ENCODE measurements around the gene LGR6.
"Not testable (repeated sequence)": the region's sequence is repeated elsewhere in the genome, so short reads cannot be mapped to it uniquely, and the experiment has no call there.

Gene LGR6

DNA sequence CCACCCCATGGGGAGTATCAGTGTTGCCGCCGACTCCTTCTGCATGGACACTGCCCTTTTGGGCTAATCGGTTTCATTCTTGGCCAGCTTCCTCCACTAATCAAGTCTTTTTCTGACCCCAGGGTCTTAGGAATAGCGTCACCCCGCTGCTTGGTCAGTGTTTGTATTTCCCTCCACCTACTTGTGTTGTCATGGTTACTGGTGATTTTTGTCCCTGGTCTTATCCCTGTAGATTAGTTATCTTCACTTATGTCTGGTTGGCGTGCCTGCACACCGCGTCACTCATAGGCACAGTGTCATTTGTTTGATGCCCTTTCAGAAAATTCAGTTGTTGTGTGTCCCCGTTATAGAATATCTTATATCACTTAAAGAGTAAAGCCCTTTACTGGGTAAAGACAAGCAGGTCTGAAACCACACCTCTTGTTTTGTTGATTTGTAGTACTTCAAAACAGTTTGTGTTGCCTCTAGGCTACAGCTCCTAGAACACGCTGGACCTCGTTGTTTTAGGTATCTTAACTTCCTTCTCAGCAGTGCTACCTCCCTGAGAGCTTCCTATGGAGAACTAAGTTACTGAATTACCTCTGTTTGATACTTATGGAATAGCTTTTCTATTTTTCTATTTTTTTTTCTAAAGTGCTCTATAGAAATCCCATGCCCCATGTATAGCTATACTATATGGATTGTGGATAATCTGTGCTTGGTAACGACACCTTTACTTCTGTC, 155.8 kb downstream of the LGR6 start:
- DNase-seq = no peak

GRCh38 chr1:202351725-202352124, 158.1 kb downstream of the LGR6 start:
- DNase-seq = no peak

DNA sequence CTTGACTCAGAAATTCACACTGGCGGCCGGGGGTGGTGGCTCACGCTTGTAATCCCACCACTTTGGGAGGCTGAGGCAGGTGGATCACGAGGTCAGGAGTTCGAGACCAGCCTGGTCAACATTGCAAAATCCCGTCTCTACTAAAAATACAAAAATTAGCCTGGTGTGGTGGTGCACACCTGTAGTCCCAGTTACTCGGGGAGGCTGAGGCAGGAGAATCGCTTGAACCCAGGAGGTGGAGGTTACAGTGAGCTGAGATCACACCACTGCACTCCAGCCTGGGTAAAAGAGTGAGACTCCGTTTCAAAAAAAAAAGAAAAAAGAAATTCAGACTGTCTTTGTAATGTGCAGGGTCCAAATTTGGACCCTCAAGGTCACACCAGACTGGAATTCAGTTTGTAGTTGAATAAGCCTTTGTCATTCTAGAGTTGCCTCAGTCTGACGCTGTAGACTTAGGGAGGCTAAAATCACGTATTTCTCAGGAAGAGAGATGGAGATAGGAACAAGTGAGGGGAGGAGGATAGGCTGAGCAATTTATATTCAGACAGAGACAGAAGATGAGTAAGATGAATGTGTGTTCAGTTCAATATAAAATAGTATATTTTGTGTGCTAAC, 159.1 kb downstream of the LGR6 start:
- DNase-seq = not testable (repeated sequence)

DNA sequence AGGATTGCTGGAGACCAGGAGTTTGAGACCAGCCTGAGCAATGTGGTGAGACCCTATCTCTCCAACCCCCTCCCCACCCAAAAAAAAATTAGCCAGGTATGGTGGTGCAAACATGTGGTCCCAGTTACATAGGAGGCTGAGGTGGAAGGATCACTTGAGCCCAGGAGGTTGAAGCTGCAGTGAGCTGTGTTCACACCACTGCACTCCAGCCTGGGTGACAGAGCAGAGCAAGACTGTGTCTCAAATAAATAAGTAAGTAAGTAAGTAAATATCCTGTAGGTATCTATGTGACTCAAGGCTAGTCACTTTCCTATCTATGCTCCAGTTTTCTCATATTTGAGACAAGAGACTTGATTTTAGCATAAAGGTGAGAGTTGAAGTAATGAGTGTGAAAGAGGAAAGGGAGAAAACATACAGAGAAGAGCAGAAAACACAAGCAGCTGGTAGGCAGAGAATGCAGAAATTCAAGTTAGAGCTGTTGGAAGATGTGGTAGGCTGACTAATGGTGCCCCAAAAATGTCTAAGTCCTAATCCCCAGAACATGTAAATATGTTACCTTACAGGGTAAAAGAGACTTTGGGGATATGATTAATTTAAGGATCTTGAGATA, 162.4 kb downstream of the LGR6 start:
- no peak for DNase-seq

GRCh38 chr1:202357506-202357905, 163.9 kb downstream of the LGR6 start:
- DNase-seq = no peak

DNA sequence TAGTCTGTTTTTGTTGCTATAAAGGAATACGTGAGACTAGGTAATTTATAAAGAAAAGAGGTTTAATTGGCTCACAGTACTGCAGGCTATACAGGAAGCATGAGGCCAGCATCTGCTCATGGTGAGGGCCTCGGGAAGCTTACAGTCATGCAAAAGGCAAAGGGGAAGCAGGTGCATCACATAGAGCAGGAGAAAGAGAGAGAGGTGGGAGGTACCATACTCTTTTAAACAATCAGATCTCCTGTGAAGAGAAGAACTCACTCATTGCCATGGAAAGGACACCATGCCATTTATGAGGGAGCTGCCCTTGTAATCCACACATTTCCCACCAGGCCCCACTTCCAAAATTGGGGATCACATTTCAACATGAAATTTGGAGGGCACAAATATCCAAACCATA, 167.6 kb downstream of the LGR6 start:
- no peak for DNase-seq

DNA sequence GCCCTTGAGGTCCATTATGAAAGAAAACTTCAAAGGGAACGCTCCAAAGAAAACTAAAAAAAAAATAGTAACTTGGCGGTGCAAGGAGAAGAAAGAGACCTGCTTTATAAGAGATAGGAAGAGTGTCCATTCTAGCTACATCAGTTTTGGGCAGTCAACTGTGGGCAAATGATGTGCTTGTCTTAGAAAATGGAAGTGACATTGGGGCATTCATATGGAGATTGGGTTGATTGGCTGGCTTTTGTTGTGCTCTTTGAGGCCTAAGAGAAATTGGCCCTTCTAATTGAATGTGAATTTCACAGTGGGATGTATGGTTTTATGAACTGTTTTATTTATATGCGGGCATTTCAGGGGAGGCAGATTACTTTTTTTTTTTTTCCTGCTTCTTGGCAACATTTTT, 168.1 kb downstream of the LGR6 start:
- DNase-seq = no peak

GRCh38 chr1:202362212-202362611, 168.6 kb downstream of the LGR6 start:
- DNase-seq = no peak

- DNase-seq = no peak
Measured at GRCh38 chr1:202365092-202365815, 171.7 kb downstream of the LGR6 start.

DNA sequence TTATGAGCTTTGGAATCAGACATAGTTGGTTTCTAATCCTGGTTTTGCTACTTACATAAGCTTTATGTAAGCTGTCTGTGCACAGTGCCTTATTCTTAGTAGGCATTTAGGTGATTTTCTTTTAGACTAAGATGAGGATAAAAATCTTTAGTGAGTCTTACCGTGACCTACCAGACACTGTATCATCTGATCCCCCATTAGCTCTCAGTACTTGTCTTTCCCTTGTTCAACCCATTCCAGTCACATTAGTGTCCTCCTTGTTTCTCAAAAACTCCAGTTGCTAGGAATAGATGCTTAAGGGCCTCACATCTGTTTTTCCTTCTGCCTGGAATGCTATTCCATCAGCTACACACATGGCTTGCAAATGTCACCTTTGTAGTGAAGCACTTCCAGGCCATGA, 173.7 kb downstream of the LGR6 start:
- DNase-seq = no peak
